ENCODE results near the gene CLSTN3.

CLSTN3 gene

DNA sequence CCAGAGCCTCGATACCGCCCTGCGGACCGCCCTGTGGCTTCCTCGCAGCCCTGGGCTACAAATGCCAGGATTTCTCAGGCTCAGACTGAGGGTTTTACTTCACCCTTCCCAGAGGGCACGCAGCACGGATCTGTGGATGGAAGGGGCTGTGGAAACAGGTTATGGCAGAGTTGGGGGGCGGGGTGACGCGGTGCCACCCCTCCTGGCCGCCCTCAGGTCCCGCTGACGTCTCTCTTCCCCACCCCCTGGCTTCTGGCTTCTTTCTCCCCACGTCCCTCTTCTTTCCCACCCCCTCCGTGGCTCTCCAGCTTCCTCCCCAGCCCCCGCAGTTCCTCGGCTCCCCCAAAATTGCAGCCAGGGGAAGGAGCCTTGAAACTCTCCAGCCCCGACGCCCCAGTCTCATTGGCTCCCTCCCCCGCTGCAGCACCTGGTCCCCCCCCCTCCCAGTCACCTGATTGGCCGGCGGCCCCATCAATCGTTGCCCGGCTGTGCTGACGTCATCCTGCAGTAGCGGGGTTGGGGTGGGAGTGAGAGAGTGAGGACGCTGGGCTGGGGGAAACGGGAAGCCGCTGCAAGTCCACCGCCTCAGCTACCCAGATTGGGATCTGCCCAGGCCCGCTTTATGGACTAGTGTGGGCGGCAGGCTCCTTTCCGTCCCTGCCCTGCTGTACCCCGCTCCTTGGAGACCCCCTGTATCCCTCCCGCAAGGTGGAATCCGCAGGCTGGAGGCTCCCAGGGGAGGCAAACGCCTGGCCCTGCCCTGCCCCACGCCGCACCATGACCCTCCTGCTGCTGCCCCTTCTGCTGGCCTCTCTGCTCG, at the start of gene CLSTN3:
CLSTN3 (plus strand) TSS at position 500 of the 820 bp plus-strand sequence; CDS start at position 778, 278 bp downstream.
- DNase-seq (ENCODE audit: low read depth in 2 of 2) = peak; percentile 78 to 83

DNA sequence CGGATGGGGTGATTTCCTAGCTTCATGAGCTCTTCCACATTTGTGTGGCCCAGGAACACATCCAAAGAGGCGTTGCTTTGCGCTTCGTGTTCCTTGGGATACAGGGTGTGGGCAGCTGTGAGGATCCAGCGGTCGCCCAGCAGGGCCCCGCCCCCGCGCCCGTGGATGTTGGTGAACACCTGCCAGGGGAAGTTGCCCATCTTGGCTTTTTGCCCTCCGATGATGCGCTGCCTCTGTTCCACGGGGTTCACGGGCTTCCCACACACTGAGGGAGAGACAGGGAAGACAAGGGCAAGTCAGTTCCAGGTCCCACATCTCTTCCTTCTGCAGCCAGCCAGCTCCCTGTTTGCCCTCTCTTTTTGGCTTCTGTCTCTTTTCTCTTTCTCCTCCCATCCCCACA, 49.1 kb upstream of the CLSTN3 start:
- no peak for DNase-seq (ENCODE audit: low read depth in 2 of 2)

GRCh38 chr12:7083125-7083524, 47.0 kb upstream of the CLSTN3 start:
- no peak for DNase-seq (ENCODE audit: low read depth in 2 of 2)

GRCh38 chr12:7089196-7089871, 40.8 kb upstream of the CLSTN3 start:
- no peak for DNase-seq (ENCODE audit: low read depth in 2 of 2)

DNA sequence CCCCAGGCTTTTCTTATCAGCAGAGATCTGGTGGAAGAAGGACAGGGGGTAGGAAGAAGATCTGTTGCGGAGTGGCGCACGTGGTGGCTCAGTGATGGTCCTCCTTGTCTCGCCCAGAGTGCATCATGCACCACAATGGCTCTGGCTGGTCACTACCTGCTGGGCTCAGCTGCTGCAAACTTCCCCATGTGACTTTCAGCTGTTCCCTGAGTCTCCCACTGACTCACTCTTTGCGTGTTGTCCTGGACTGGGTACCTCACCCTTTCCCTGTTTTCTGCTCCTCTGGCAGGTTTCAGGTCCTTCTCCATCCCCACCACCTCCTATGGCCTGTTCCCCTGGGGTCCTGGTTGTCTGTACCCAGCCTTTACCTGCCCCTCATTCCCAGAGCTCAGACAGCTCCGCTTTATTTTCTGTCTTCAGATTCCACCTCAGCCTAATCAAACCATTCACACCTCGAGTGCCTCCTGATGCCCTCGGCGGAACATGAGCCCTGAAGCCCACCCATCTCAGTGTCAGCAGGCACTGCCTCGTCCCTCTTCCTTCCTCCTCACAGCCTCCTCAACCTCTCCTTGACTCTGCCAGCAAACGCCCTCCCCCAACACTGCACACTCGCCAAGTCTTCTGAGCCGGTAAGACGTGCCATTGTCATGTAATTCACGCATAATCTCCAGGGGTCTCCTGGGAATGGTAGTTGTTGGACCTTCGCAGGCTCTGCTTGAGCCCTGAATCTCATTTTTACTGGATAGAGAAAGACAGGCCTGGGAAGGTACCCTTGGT, 39.8 kb upstream of the CLSTN3 start:
- DNase-seq (ENCODE audit: low read depth in 2 of 2) = no peak

DNA sequence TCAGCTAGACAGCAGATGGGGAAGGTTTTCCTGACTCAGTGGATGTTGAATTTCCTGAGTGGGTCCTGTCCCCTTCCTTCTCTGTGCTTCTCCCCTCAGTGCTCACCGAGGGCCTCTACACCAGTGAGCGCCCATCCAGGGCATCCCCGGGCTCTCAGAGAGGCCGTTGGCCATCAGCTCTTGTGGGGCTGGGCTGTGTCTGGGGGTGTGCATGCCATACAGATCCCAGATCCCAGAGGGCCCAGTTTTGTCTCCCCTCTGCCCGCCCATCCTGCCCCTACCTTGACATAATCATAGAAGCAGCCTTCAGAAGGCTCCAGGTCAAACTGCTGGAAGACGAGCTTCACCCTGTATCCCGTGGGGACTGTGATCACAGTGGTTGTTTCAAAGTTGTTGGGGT, 39.0 kb upstream of the CLSTN3 start:
- DNase-seq (ENCODE audit: low read depth in 2 of 2) = no peak

- DNase-seq (ENCODE audit: low read depth in 2 of 2) = no peak
These were observed 38.4 kb upstream of the CLSTN3 start for GRCh38 chr12:7091660-7092228.

- DNase-seq (ENCODE audit: low read depth in 2 of 2) = peak; percentile 59 to 68
These were observed 37.8 kb upstream of the CLSTN3 start, which contains the start of gene C1R for GRCh38 chr12:7092229-7092985. Gene C1R (minus strand): TSS chr12:7092445. CDS start chr12:7092388, 57 bp downstream.

GRCh38 chr12:7092986-7093460, 37.1 kb upstream of the CLSTN3 start:
- no peak for DNase-seq (ENCODE audit: low read depth in 2 of 2)

DNA sequence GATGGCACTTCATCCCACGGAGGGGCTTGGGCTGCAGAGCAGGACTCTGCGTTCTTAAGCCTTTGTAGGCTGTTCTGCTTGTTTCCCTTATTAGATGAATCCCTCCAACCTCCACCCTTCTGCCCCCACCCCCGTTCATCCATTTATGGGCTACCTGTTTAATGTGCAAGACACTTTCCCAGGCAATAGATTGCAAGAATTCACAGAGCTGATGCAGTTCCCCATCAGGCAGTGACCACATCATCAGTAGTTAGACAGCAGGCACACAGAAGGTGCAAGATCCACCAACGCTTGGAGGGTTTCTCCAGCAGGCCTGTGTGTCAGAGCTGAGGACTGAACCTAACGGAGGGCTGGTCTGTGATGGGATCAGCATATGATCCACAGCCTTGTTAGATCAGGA, 36.7 kb upstream of the CLSTN3 start:
- DNase-seq (ENCODE audit: low read depth in 2 of 2) = no peak

GRCh38 chr12:7093892-7094291, 36.3 kb upstream of the CLSTN3 start:
- no peak for DNase-seq (ENCODE audit: low read depth in 2 of 2)

DNA sequence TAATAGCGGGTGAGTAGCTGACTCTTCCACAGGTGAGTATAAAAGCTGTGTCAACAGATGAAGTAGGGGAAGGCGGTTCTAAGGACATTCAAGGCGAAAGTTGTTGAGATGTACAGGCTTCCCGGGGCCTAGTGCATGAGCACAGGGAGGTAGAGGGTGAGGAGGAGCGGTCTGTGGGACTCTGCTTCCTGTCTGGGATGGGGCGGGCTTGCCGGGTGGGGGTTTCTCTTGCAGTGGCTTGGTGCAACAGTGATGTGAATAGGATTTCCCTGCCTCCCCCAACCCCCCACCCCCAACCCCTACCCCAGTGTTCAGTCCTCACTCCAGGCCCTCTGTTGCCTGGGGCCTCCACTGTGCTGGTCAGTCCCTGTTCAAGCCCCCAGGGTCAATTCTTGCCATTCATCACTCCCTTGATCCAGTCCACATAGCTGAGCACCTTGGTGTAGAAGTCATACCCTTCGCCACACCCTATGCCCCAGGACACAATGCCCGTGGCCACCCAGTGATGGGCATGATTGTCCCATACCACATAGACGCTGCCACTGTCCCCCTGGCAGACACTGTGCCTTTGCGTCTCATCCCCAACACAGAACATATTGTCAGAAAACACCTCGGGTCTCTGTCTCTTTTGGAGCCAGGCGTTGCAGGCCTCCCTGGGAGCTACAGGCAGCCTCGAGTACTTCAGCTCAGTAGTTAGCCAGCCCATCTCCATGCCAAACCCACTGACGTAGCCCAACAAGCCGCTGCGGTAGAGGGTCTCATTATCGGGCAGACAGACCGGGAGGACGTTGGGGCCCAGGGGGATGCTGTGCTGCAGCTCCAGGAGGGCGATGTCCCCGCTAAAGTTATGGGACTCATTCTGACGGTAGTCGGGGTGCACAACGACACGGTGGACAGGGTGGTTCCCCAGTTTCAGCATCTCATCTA, 33.9 kb upstream of the CLSTN3 start:
- DNase-seq (ENCODE audit: low read depth in 2 of 2) = no peak

DNA sequence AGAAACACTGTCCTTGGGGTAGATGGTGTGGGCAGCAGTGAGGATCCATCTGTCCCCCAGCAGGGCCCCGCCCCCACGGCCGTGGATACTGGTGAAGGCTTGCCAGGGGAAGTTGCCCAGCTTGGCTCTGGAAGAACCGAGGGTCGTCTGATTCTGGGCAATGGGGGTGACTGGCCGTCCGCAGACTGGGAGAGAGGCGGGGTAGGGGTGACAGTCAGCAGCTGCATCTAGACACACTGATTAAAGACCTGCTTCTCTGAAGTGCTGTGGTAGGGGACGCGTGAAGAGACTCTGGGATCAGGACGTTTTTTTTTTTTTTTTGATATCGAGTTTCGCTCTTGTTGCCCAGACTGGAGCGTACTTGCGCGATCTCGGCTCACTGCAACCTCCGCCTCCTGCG, 33.2 kb upstream of the CLSTN3 start:
- DNase-seq (ENCODE audit: low read depth in 2 of 2) = no peak

- no peak for DNase-seq (ENCODE audit: low read depth in 2 of 2)
These were observed 30.7 kb upstream of the CLSTN3 start for GRCh38 chr12:7099290-7099996.

- no peak for DNase-seq (ENCODE audit: low read depth in 2 of 2)
These were observed 29.9 kb upstream of the CLSTN3 start for GRCh38 chr12:7100239-7100638.

DNA sequence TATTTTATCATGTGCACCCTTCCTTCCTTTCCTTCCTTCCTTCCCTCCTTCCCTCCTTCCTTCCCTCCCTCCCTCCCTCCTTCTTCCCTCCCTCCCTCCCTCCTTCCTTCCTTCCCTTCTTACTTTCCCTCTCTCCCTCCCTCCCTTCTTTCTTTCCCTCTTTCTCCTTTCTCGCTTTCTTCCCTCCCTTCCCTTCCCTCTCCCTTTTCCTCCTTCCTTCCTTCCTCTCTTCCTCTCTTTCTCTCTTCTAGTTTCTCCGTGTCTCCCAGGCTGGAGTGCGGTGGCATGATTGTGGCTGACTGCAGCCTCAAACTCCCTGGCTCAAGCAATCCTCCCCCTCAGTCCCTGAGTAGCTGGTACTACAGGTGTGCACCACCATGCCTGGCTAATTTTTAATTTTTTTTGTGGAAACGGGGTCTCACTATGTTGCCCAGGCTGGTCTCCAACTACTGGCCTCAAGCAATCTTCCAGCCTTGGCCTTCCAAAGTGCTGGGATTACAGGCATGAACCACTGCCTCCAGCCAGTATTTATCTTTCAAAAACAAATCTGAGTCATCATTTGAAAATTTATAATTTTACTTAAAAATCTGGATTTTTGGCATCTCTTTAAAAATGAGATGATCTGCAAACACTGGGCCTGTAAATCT, 29.0 kb upstream of the CLSTN3 start:
- DNase-seq (ENCODE audit: low read depth in 2 of 2) = no peak

- no peak for DNase-seq (ENCODE audit: low read depth in 2 of 2)
These were observed 28.5 kb upstream of the CLSTN3 start for GRCh38 chr12:7101694-7102131.

DNA sequence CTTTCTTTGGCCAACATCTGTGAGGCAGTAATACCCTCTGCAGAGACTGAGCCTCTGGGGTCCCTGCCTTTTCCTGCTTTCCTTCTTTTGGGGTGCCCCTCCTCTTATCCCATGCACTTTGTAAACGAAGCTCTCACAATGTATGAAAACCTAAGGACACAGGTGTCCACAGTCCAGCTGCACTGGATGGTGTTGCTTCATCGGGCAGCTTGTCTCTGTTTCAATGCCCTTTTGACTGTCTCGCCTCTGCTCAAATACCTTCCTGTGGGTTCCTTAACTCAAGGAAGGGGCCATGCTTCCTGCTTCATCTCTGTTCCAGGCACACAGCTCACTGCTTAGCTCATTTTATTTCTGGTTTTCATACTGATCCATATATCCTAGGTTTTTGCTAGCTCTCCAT, 27.6 kb upstream of the CLSTN3 start:
- no peak for DNase-seq (ENCODE audit: low read depth in 2 of 2)

Data from stimulated activated CD4-positive, alpha-beta T cell treated with anti-CD3 and anti-CD28 coated beads, Interleukin-1b, Interleukin-23, amount 100 ng/mL, for 4 hours (primary cell).